ENCODE data around the gene KRTAP5-1. TPM values are rescaled to one million over a fixed set of nuclear protein-coding genes. Genes with fewer than 3 reads are reported as not detected.

The KRTAP5-1 gene
- polyA plus RNA-seq, 1 donor from 2014 or later = not detected

DNA sequence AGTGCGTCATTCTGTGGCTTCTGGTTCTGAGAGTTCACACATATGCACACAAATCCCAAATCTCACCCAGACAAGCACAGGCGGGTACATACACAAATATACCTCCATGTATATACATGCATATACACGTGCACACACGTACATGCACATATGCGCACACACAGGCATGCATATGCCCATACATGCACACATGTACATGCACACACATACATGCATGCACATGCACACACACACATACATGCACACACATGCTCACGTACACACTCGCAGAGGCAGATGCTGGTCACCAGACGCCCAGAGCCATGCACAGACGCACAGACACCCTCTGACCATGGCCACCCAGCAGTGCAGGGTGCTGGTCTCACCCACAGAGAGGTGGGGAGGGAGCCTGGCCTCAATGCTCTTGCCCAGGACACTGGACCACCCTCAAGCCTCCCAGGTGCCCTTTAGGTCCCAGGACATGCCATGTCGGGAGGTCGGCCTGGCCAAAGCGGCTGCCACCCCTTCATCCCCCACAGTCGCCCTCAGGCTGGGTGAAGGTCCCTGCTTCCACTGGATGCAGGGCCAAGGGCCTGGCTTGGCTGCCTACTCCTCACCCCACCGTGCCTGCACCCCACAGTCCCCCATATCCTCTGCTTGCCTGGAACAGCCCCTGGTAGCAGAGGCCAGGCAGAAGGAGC lies 22.5 kb downstream of the KRTAP5-1 start:
- Mint-ChIP-seq H3K27ac (peak overlapping the region in 1 of 3 donors; percentile 48), H3K36me3 (peaks cover 5% of the 10 kb centered on the region), H3K27me3 (peaks cover 5% of the 10 kb centered on the region), H3K4me1 (peaks cover 0 to 2% (median 0%) of the 10 kb centered on the region in 3 donors), H3K4me3 (peak overlapping the region in 2 of 4 donors; percentile 17 to 23), H3K9me3 (no peaks in the 10 kb centered on the region)

DNA sequence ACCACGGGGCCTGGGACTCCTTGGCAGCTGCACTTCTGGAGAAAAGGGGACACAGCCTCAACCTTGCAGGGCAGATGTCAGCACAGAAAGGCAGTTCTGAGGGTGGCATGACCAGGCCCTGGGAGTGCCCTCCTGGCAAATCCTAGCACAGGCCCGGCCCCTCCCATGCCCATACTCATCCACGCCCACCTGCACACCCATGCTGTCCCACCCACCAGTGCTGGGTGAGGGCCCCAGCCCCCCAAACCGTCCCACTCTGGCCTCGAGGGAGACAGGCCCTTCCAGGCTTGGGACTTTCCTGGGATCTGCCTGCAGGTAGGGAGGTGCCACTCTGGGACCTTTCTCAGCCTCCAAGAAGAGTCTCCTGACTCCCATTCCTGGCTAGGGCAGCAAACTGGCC lies 23.1 kb downstream of the KRTAP5-1 start:
- Mint-ChIP-seq H3K27ac (no peak overlapping the region), H3K4me1 (no peaks in the 10 kb centered on the region), H3K9me3 (no peaks in the 10 kb centered on the region), H3K36me3 (peaks cover 6% of the 10 kb centered on the region), H3K27me3 (peaks cover 6% of the 10 kb centered on the region), H3K4me3 (peak overlapping the region in 1 of 4 donors; percentile 23)

GRCh38 chr11:1561266-1561665 lies 23.8 kb downstream of the KRTAP5-1 start:
- H3K4me3 Mint-ChIP-seq = no peak overlapping the region
- H3K27me3 Mint-ChIP-seq = peaks cover 6% of the 10 kb centered on the region
- H3K36me3 Mint-ChIP-seq = peaks cover 6% of the 10 kb centered on the region
- H3K9me3 Mint-ChIP-seq = no peaks in the 10 kb centered on the region
- no peak overlapping the region for H3K27ac Mint-ChIP-seq
- H3K4me1 Mint-ChIP-seq = no peaks in the 10 kb centered on the region

DNA sequence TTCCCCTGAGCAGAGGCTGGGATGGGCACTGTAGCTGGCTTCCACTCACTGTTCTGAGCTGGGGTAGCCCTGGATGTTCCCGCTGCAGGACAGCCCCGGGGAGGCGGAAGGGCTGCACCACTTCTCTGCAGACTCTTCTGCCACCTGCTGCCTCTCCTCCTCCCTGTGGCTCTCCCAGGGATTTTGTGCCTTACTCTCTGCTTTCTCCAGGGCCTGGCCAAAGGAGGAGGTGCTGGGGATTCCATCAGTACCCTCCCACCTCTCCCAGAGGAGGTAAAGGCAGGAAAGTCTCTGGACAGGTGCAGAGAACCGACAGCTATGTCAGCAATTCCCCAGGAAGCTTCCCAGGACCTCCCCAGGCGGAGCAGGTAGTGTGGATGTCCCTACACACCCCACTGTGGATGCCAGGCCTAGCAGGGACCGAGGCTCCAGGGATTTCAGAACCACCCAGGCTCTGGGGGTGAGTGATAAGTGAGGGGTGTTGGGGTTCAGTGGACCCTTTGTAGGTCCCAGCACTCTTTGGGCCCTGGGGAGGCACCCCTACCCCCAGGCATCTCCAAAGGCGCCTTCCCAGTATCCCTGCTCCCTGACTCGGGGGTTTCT lies 24.3 kb downstream of the KRTAP5-1 start:
- peaks cover 7% of the 10 kb centered on the region for H3K27me3 Mint-ChIP-seq
- no peaks in the 10 kb centered on the region for H3K4me1 Mint-ChIP-seq
- H3K27ac Mint-ChIP-seq = no peak overlapping the region
- peaks cover 4% of the 10 kb centered on the region for H3K36me3 Mint-ChIP-seq
- H3K4me3 Mint-ChIP-seq = no peak overlapping the region
- no peaks in the 10 kb centered on the region for H3K9me3 Mint-ChIP-seq

DNA sequence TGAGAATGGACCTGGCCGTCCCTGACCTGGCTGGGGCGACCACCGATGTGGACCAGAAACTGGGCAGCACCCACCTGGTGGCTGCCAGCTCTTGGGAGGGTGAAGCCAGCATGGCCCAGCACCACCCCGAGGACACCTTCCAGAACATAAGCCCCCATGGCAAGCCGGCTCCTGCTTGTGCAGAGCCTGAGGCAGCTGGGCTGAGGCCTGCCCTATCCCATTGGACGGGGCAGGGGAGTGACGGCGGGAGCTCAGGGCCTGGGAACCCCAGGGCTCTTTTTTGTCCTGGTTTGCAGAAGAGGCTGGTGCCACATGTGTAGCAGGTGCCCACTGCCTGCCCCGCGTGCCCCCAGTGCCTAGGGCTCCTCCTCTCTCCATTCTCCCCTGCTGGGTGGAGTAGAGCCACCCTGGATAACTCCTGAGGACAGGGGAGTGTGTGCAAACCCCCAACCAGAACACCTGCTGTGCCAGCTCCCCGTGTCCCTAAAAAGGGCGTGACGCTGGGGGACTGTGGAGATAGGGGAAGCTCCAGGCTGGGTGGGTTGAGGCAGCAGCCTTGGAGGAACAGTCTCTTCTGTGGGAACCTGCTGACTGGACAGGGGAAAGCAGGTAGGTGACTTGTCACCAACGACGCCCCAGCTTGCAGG lies 25.0 kb downstream of the KRTAP5-1 start:
- Mint-ChIP-seq H3K4me1 (no peaks in the 10 kb centered on the region), H3K27me3 (peaks cover 7% of the 10 kb centered on the region), H3K36me3 (peaks cover 4% of the 10 kb centered on the region), H3K9me3 (no peaks in the 10 kb centered on the region), H3K27ac (peak overlapping the region in 1 of 3 donors; percentile 48), H3K4me3 (peak overlapping the region in 1 of 4 donors; percentile 32)

GRCh38 chr11:1559111-1559951 lies 25.8 kb downstream of the KRTAP5-1 start:
- Mint-ChIP-seq H3K9me3 (no peaks in the 10 kb centered on the region), H3K4me3 (peak overlapping the region in 2 of 4 donors; percentile 32 to 33), H3K4me1 (no peaks in the 10 kb centered on the region), H3K27me3 (peaks cover 8% of the 10 kb centered on the region), H3K27ac (peak overlapping the region in 1 of 3 donors; percentile 48), H3K36me3 (peaks cover 4% of the 10 kb centered on the region)

GRCh38 chr11:1558775-1559110 lies 26.3 kb downstream of the KRTAP5-1 start:
- peak overlapping the region in 1 of 3 donors; percentile 39 for H3K27ac Mint-ChIP-seq
- H3K9me3 Mint-ChIP-seq = no peaks in the 10 kb centered on the region
- H3K4me1 Mint-ChIP-seq = no peaks in the 10 kb centered on the region
- peak overlapping the region in 1 of 4 donors; percentile 23 for H3K4me3 Mint-ChIP-seq
- peaks cover 9% of the 10 kb centered on the region for H3K27me3 Mint-ChIP-seq
- peaks cover 4% of the 10 kb centered on the region for H3K36me3 Mint-ChIP-seq

GRCh38 chr11:1557904-1558774 lies 26.9 kb downstream of the KRTAP5-1 start:
- Mint-ChIP-seq H3K27me3 (peaks cover 16% of the 10 kb centered on the region), H3K9me3 (no peaks in the 10 kb centered on the region), H3K4me3 (no peak overlapping the region), H3K4me1 (no peaks in the 10 kb centered on the region), H3K27ac (peak overlapping the region in 1 of 3 donors; percentile 23), H3K36me3 (peaks cover 4% of the 10 kb centered on the region)

- peaks cover 17% of the 10 kb centered on the region for H3K27me3 Mint-ChIP-seq
Observed at GRCh38 chr11:1557051-1557884, 27.8 kb downstream of the KRTAP5-1 start.

DNA sequence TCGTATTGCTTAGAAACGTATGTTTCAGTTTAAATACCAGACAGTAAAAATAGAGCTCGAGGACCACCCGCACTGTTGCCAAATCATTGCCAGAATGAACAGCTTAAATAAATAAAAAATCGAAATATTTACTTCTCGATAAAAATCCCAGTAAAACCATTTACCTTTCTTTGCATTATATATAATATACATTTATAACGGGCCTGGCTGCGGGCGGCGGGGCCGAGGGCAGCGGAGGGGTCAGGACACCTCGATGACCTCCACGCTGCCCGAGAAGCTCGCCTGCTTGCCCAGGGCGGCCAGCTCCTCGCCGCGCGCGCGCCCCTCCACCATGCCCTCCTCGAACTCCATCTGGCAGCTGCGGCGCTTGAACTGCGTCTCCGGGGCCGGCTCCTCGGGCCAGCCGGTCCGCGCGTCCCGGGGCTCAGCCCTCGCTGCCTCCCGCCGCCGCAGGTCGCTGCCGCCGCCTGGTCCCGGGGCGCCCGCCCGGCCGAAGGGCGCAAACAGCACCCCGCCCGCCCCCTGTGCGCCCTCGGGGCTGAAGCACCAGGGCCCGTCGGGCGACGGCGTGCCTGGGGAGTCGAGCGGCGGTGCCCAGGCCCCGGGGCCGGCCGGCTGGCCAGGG lies 28.7 kb downstream of the KRTAP5-1 start:
- Mint-ChIP-seq H3K4me1 (no peaks in the 10 kb centered on the region), H3K36me3 (peaks cover 4% of the 10 kb centered on the region), H3K27me3 (peaks cover 17% of the 10 kb centered on the region), H3K27ac (no peak overlapping the region), H3K9me3 (no peaks in the 10 kb centered on the region), H3K4me3 (no peak overlapping the region)

More at GRCh38 chr11:1557051-1557884, 27.8 kb downstream of the KRTAP5-1 start:
- H3K27ac Mint-ChIP-seq = peak overlapping the region in 1 of 3 donors; percentile 23
- H3K4me3 Mint-ChIP-seq = no peak overlapping the region
- H3K36me3 Mint-ChIP-seq = peaks cover 4% of the 10 kb centered on the region
- no peaks in the 10 kb centered on the region for H3K4me1 Mint-ChIP-seq
- no peaks in the 10 kb centered on the region for H3K9me3 Mint-ChIP-seq

GRCh38 chr11:1555713-1556153 lies 29.4 kb downstream of the KRTAP5-1 start:
- Mint-ChIP-seq H3K27me3 (peaks cover 17% of the 10 kb centered on the region), H3K36me3 (peaks cover 4% of the 10 kb centered on the region), H3K9me3 (no peaks in the 10 kb centered on the region), H3K27ac (no peak overlapping the region), H3K4me3 (peak overlapping the region in 2 of 4 donors; percentile 37 to 51), H3K4me1 (no peaks in the 10 kb centered on the region)

DNA sequence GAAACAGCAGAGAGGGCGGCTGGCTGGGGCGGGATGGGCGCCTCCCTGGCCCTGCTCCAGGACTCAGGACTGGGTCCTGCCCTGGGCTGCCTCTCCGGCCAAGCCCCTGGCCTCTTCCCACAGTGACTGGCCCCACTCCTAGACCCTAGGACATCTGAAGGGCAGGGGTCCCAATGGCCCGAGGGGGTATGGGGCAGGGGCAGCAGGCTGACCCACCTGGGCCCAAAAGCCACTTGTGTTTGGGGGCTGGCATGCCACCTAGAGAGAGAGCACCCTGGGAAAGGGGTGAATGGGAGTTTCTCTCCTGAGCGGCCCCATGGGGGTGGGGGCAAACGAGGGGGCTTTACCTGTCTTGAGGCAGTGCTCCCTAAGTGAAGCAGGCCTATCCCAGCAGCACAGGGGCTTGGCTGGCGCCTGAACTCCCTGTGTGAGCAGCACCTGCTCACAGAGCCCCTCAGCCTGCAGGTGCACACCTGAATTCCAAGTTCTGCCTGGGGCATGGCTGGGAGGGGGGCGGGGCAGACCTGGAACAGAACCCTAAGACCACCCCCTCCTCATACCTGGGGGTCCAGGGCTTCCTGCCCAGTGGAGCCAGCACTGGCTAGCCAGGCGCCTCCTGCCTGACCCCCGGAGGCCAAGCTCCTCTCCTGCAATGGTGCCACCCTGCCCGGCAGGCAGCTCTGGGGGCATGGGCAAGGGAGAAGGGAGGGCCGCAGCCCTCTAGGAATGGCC lies 29.9 kb downstream of the KRTAP5-1 start:
- no peak overlapping the region for H3K27ac Mint-ChIP-seq
- H3K9me3 Mint-ChIP-seq = no peaks in the 10 kb centered on the region

More for the DNA sequence above, 29.9 kb downstream of the KRTAP5-1 start:
- Mint-ChIP-seq H3K4me3 (no peak overlapping the region), H3K27me3 (peaks cover 17% of the 10 kb centered on the region), H3K36me3 (peaks cover 4% of the 10 kb centered on the region), H3K4me1 (peaks cover 0 to 2% (median 0%) of the 10 kb centered on the region in 3 donors)
